SK-N-SH treated with all-trans-retinoic acid at 6 μM for 48 hours (cell line): ENCODE measurements around the gene CBL.

Experiments used
- ATAC-seq: fragments of 200-7000 bp; cut with Tn5 transposase; 3 replicates; pipeline ENCODE4 v1.9.1; 2020; ENCODE audit warnings: mild to moderate bottlenecking, moderate library complexity
- ARNTL ChIP-seq: fragments of 450-650 bp; formaldehyde crosslinking; IDR thresholded peaks from 2 replicates; pipeline ENCODE4 v1.5.0; 2020; ENCODE audit warnings: low read depth, mild to moderate bottlenecking, moderate library complexity, borderline replicate concordance
- BACH2 ChIP-seq: fragments of 250-450 bp; sonication (Bioruptor Pico); IDR thresholded peaks from 2 replicates; pipeline ENCODE4 v1.9.0; 2021; ENCODE audit warnings: mild to moderate bottlenecking, borderline replicate concordance
- CSDC2 ChIP-seq: fragments of 250-450 bp; sonication (Bioruptor Pico); IDR thresholded peaks from 2 replicates; pipeline ENCODE4 v1.5.0; 2020; ENCODE audit warnings: mild to moderate bottlenecking, moderate library complexity
- ESRRG ChIP-seq: fragments of 250-450 bp; sonication (Bioruptor Pico); IDR thresholded peaks from 2 replicates; pipeline ENCODE4 v1.6.1; 2021; ENCODE audit warnings: mild to moderate bottlenecking
- GLIS3 ChIP-seq: fragments of 250-450 bp; sonication (Bioruptor Pico); IDR thresholded peaks from 2 replicates; pipeline ENCODE4 v1.5.0; 2020; ENCODE audit warnings: mild to moderate bottlenecking, moderate library complexity
- ISL1 ChIP-seq: fragments of 250-450 bp; sonication (Bioruptor Pico); IDR thresholded peaks from 2 replicates; pipeline ENCODE4 v2.1.2; 2022; ENCODE audit warnings: mild to moderate bottlenecking, moderate library complexity
- OSR1 ChIP-seq: fragments of 250-450 bp; sonication (Bioruptor Pico); IDR thresholded peaks from 2 replicates; pipeline ENCODE4 v1.8.0; 2022; ENCODE audit warnings: moderate library complexity, mild to moderate bottlenecking, inconsistent platforms
- PPARA ChIP-seq: fragments of 250-450 bp; sonication (Bioruptor Pico); IDR thresholded peaks from 2 replicates; pipeline ENCODE4 v1.5.0; 2020; ENCODE audit warnings: mild to moderate bottlenecking, borderline replicate concordance
- RARB ChIP-seq: fragments of 250-450 bp; sonication (Bioruptor Pico); IDR thresholded peaks from 2 replicates; pipeline ENCODE4 v1.8.0; 2021; ENCODE audit warnings: mild to moderate bottlenecking, moderate library complexity
- SNAI2 ChIP-seq: fragments of 250-450 bp; sonication (Bioruptor Pico); IDR thresholded peaks from 2 replicates; pipeline ENCODE4 v1.5.0; 2020; ENCODE audit warnings: mild to moderate bottlenecking, moderate library complexity
- TCF4 ChIP-seq: fragments of 250-450 bp; sonication (Bioruptor Pico); IDR thresholded peaks from 2 replicates; pipeline ENCODE4 v1.8.0; 2021; ENCODE audit warnings: mild to moderate bottlenecking, moderate library complexity, borderline replicate concordance
- TOX ChIP-seq: fragments of 250-450 bp; sonication (Bioruptor Pico); IDR thresholded peaks from 2 replicates; pipeline ENCODE4 v1.8.0; 2021; ENCODE audit warnings: mild to moderate bottlenecking, moderate library complexity, borderline replicate concordance
- ZFP3 ChIP-seq: fragments of 250-450 bp; sonication (Bioruptor Pico); IDR thresholded peaks from 2 replicates; pipeline ENCODE4 v1.5.0; 2020; ENCODE audit warnings: mild to moderate bottlenecking, moderate library complexity
- ZFP30 ChIP-seq: fragments of 450-650 bp; formaldehyde crosslinking; IDR thresholded peaks from 2 replicates; pipeline ENCODE4 v1.5.0; 2022; ENCODE audit warnings: mild to moderate bottlenecking, moderate library complexity
- ZNF565 ChIP-seq: fragments of 450-650 bp; formaldehyde crosslinking; conservative IDR thresholded peaks from 2 replicates; pipeline ENCODE4 v1.5.0; 2020; ENCODE audit warnings: low read depth, mild to moderate bottlenecking, moderate library complexity
- ZNF70 ChIP-seq: fragments of 450-650 bp; formaldehyde crosslinking; IDR thresholded peaks from 2 replicates; pipeline ENCODE4 v1.5.0; 2020; ENCODE audit warnings: mild to moderate bottlenecking, moderate library complexity
- ZNF8 ChIP-seq: fragments of 450-650 bp; formaldehyde crosslinking; IDR thresholded peaks from 2 replicates; pipeline ENCODE4 v1.5.0; 2020; ENCODE audit warnings: mild to moderate bottlenecking, moderate library complexity
- TF ChIP-seq, protein P1 (sequence below): fragments of 250-450 bp; sonication (Bioruptor Pico); IDR thresholded peaks from 2 replicates; pipeline ENCODE4 v1.8.0; 2020; ENCODE audit warnings: mild to moderate bottlenecking, moderate library complexity, borderline replicate concordance
- TF ChIP-seq, protein P2 (sequence below): fragments of 250-450 bp; sonication (Bioruptor Pico); IDR thresholded peaks from 2 replicates; pipeline ENCODE4 v1.5.1; 2020; ENCODE audit warnings: low read depth, mild to moderate bottlenecking, moderate library complexity
- TF ChIP-seq, protein P3 (sequence below): fragments of 250-450 bp; sonication (Bioruptor Pico); IDR thresholded peaks from 2 replicates; pipeline ENCODE4 v1.5.1; 2021; ENCODE audit warnings: mild to moderate bottlenecking, moderate library complexity
- TF ChIP-seq, protein P4 (sequence below): fragments of 250-450 bp; sonication (Bioruptor Pico); IDR thresholded peaks from 2 replicates; pipeline ENCODE4 v1.8.0; 2021; ENCODE audit warnings: low read depth, mild to moderate bottlenecking, moderate library complexity, borderline replicate concordance
- TF ChIP-seq, protein P5 (sequence below): fragments of 250-450 bp; sonication (Bioruptor Pico); IDR thresholded peaks from 2 replicates; pipeline ENCODE4 v1.5.0; 2020; ENCODE audit warnings: mild to moderate bottlenecking, moderate library complexity

Gene CBL

DNA sequence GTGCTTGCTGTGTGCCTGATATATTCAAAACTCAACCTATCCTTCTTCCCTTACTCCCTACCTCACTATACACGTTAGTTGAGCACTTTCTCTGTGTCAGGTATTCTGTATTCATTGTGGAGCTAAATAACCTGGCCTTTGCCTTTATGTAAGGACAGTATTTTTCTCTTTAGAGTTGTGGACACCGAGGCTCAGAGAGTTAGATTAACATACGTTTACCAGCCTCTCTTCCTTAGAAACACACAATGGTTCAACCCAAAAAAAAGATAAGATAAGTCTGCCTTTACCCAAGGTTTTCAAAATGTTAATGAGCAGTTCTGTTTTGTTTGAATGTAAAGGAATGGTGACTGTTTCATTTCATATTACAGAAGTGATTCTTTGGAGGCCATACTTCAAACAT is 45.0 kb downstream of the CBL start (continued):
- TF ChIP-seq ZNF70 (CRISPR knock-in tag) (no peak), OSR1 (CRISPR knock-in tag) (no peak), PPARA (CRISPR knock-in tag) (no peak), ESRRG (no peak), CSDC2 (CRISPR knock-in tag) (no peak), ISL1 (CRISPR knock-in tag) (no peak)
- TF ChIP-seq, protein P1, sequence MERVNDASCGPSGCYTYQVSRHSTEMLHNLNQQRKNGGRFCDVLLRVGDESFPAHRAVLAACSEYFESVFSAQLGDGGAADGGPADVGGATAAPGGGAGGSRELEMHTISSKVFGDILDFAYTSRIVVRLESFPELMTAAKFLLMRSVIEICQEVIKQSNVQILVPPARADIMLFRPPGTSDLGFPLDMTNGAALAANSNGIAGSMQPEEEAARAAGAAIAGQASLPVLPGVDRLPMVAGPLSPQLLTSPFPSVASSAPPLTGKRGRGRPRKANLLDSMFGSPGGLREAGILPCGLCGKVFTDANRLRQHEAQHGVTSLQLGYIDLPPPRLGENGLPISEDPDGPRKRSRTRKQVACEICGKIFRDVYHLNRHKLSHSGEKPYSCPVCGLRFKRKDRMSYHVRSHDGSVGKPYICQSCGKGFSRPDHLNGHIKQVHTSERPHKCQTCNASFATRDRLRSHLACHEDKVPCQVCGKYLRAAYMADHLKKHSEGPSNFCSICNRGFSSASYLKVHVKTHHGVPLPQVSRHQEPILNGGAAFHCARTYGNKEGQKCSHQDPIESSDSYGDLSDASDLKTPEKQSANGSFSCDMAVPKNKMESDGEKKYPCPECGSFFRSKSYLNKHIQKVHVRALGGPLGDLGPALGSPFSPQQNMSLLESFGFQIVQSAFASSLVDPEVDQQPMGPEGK (CRISPR knock-in tag): no peak
- TF ChIP-seq, all 23 proteins: peak for 0

DNA sequence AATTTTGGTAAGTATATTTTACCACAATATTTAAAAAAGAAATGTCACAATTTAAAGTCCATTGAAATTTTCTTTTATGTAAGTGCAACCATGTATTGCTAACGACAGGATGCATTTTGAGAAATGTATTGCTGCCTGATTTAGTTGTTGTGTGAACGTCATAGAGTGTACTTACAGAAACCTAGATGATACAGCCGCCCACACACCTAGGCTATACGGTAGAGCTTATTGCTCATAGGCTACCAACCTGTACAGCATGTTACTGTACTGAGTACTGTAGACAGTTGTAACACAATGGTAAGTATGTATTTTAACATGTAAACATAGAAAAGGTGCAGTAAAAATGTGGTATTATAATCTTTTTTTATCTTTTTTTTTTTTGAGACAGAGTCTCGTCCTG is 48.1 kb downstream of the CBL start:
- no peak for ATAC-seq

DNA sequence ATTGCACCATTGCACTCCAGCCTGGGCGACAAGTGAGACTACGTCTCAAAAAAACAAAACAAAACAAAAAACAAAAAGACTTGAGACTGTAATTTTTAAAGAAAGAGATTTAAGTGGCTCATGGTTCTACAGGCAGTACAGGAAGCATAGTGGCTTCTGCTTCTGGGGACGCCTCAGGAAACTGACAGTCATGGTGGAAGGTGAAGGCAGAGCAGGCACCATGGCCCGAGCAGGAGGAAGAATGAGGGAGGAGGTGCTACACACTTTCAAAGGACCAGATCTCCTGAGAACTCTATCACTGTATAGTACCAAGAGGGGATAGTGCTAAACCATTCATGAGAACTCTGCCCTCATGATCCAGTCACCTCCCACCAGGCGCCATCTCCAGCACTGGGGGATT is 52.0 kb downstream of the CBL start:
- no peak for ATAC-seq
- TF ChIP-seq PPARA (CRISPR knock-in tag) (no peak), RARB (CRISPR knock-in tag) (no peak), TCF4 (CRISPR knock-in tag) (no peak), ESRRG (no peak), ISL1 (CRISPR knock-in tag) (no peak), ZNF565 (CRISPR knock-in tag) (no peak), ZFP3 (no peak), ARNTL (CRISPR knock-in tag) (no peak), TOX (CRISPR knock-in tag) (no peak), BACH2 (CRISPR knock-in tag) (no peak), SNAI2 (CRISPR knock-in tag) (no peak), CSDC2 (CRISPR knock-in tag) (no peak), ZNF8 (CRISPR knock-in tag) (no peak), OSR1 (CRISPR knock-in tag) (no peak), ZNF70 (CRISPR knock-in tag) (no peak)
- TF ChIP-seq, protein P2, sequence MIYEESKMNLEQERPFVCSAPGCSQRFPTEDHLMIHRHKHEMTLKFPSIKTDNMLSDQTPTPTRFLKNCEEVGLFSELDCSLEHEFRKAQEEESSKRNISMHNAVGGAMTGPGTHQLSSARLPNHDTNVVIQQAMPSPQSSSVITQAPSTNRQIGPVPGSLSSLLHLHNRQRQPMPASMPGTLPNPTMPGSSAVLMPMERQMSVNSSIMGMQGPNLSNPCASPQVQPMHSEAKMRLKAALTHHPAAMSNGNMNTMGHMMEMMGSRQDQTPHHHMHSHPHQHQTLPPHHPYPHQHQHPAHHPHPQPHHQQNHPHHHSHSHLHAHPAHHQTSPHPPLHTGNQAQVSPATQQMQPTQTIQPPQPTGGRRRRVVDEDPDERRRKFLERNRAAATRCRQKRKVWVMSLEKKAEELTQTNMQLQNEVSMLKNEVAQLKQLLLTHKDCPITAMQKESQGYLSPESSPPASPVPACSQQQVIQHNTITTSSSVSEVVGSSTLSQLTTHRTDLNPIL (CRISPR knock-in tag): no peak
- TF ChIP-seq, protein P1 (CRISPR knock-in tag): no peak
- TF ChIP-seq, protein P3, sequence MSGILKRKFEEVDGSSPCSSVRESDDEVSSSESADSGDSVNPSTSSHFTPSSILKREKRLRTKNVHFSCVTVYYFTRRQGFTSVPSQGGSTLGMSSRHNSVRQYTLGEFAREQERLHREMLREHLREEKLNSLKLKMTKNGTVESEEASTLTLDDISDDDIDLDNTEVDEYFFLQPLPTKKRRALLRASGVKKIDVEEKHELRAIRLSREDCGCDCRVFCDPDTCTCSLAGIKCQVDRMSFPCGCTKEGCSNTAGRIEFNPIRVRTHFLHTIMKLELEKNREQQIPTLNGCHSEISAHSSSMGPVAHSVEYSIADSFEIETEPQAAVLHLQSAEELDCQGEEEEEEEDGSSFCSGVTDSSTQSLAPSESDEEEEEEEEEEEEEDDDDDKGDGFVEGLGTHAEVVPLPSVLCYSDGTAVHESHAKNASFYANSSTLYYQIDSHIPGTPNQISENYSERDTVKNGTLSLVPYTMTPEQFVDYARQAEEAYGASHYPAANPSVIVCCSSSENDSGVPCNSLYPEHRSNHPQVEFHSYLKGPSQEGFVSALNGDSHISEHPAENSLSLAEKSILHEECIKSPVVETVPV (CRISPR knock-in tag): no peak
- TF ChIP-seq, protein P4, sequence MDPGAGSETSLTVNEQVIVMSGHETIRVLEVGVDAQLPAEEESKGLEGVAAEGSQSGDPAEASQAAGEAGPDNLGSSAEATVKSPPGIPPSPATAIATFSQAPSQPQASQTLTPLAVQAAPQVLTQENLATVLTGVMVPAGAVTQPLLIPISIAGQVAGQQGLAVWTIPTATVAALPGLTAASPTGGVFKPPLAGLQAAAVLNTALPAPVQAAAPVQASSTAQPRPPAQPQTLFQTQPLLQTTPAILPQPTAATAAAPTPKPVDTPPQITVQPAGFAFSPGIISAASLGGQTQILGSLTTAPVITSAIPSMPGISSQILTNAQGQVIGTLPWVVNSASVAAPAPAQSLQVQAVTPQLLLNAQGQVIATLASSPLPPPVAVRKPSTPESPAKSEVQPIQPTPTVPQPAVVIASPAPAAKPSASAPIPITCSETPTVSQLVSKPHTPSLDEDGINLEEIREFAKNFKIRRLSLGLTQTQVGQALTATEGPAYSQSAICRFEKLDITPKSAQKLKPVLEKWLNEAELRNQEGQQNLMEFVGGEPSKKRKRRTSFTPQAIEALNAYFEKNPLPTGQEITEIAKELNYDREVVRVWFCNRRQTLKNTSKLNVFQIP (CRISPR knock-in tag): no peak
- TF ChIP-seq, protein P5, sequence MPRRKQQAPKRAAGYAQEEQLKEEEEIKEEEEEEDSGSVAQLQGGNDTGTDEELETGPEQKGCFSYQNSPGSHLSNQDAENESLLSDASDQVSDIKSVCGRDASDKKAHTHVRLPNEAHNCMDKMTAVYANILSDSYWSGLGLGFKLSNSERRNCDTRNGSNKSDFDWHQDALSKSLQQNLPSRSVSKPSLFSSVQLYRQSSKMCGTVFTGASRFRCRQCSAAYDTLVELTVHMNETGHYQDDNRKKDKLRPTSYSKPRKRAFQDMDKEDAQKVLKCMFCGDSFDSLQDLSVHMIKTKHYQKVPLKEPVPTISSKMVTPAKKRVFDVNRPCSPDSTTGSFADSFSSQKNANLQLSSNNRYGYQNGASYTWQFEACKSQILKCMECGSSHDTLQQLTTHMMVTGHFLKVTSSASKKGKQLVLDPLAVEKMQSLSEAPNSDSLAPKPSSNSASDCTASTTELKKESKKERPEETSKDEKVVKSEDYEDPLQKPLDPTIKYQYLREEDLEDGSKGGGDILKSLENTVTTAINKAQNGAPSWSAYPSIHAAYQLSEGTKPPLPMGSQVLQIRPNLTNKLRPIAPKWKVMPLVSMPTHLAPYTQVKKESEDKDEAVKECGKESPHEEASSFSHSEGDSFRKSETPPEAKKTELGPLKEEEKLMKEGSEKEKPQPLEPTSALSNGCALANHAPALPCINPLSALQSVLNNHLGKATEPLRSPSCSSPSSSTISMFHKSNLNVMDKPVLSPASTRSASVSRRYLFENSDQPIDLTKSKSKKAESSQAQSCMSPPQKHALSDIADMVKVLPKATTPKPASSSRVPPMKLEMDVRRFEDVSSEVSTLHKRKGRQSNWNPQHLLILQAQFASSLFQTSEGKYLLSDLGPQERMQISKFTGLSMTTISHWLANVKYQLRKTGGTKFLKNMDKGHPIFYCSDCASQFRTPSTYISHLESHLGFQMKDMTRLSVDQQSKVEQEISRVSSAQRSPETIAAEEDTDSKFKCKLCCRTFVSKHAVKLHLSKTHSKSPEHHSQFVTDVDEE: no peak

More for the DNA sequence above, 48.1 kb downstream of the CBL start:
- TF ChIP-seq SNAI2 (CRISPR knock-in tag): no peak
- TF ChIP-seq ZNF70 (CRISPR knock-in tag): no peak
- TF ChIP-seq GLIS3 (CRISPR knock-in tag): no peak
- TF ChIP-seq, protein P5: no peak
- TF ChIP-seq ESRRG: no peak
- no peak for TF ChIP-seq TOX (CRISPR knock-in tag)
- TF ChIP-seq RARB (CRISPR knock-in tag): no peak
- no peak for TF ChIP-seq OSR1 (CRISPR knock-in tag)
- no peak for TF ChIP-seq ARNTL (CRISPR knock-in tag)
- TF ChIP-seq ZFP30 (CRISPR knock-in tag): no peak
- TF ChIP-seq TCF4 (CRISPR knock-in tag): no peak
- TF ChIP-seq, all 23 proteins: peak for 0
